HepG2 (cell line): Measurements from ENCODE around the gene CDC42EP1. TPM values are rescaled to one million over a fixed set of nuclear protein-coding genes. Genes with fewer than 3 reads are reported as not detected.

ENCODE experiments used
- ATF7-NPFF ChIP-seq: sonication (generic); formaldehyde crosslinking; IDR thresholded peaks from 2 replicates; pipeline ENCODE4 v1.8.1; 2023; ENCODE audit warnings: mild to moderate bottlenecking, low read depth, missing genetic modification reagents, moderate library complexity
- KDM1A ChIP-seq: IDR thresholded peaks from 2 replicates; pipeline ENCODE4 v1.6.1; 2016; ENCODE audit warnings: missing compliant biosample characterization
- MLLT10 ChIP-seq: sonication (generic); formaldehyde crosslinking; IDR thresholded peaks from 2 replicates; pipeline ENCODE4 v1.4.0; 2020; ENCODE audit warnings: missing genetic modification reagents
- ZNF160 ChIP-seq: sonication (generic); formaldehyde crosslinking; IDR thresholded peaks from 2 replicates; pipeline ENCODE4 v1.8.0; 2022; ENCODE audit warnings: mild to moderate bottlenecking, inconsistent platforms, missing genetic modification reagents
- ZNF432 ChIP-seq: sonication (generic); formaldehyde crosslinking; IDR thresholded peaks from 2 replicates; pipeline ENCODE4 v1.5.0; 2020; ENCODE audit warnings: missing genetic modification reagents, mild to moderate bottlenecking, borderline replicate concordance
- ZNF446 ChIP-seq: sonication (generic); formaldehyde crosslinking; IDR thresholded peaks from 2 replicates; pipeline ENCODE4 v1.5.0; 2020; ENCODE audit warnings: mild to moderate bottlenecking, missing genetic modification reagents
- ZNF678 ChIP-seq: sonication (generic); formaldehyde crosslinking; IDR thresholded peaks from 2 replicates; pipeline ENCODE4 v1.4.0; 2020; ENCODE audit warnings: mild to moderate bottlenecking, missing genetic modification reagents
- polyA plus RNA-seq, 8 experiments: library from polyadenylated mRNA; depleted of rRNA in 3 of 8; stranded (reverse) in 7 of 8; unstranded in 1 of 8; fragments of >200 nt; fragmentation: Illumina TruSeq in 4 of 8; extraction: Trizol in 4 of 8; gene quantifications; 2 replicates each; pipeline versions ENCODE4 v1.2.1 to v1.2.3, GENCODE V29; 2011 to 2016; ENCODE audit warnings: low read depth in 4 of 8, missing spikeins in 1 of 8, mixed read lengths in 1 of 8; ENCODE audit not compliant: insufficient read depth in 1 of 8
- total RNA-seq, 5 experiments: library from RNA; depleted of rRNA; stranded (reverse); fragments of >200 nt; fragmentation: Illumina TruSeq; extraction: Trizol; gene quantifications; 2 replicates each; pipeline ENCODE4 v1.2.3, GENCODE V29; 2016; ENCODE audit warnings: low read depth in 1 of 5
- TF ChIP-seq, protein P1 (sequence below): sonication (generic); formaldehyde crosslinking; IDR thresholded peaks from 2 replicates; pipeline ENCODE4 v1.4.0; 2020; ENCODE audit warnings: missing genetic modification reagents
- TF ChIP-seq, protein P2 (sequence below): sonication (generic); formaldehyde crosslinking; IDR thresholded peaks from 2 replicates; pipeline ENCODE4 v1.4.0; 2020; ENCODE audit warnings: mild to moderate bottlenecking, missing genetic modification reagents
- TF ChIP-seq, protein P3 (sequence below): sonication (generic); formaldehyde crosslinking; IDR thresholded peaks from 2 replicates; pipeline ENCODE4 v1.4.0; 2020; ENCODE audit warnings: missing genetic modification reagents

The CDC42EP1 gene
- total and polyA plus RNA-seq, 2 of the 13 experiments (the other 11 are each of a cell fraction or from before 2014, with no cell fraction given): 17.1 to 29.5 TPM

DNA sequence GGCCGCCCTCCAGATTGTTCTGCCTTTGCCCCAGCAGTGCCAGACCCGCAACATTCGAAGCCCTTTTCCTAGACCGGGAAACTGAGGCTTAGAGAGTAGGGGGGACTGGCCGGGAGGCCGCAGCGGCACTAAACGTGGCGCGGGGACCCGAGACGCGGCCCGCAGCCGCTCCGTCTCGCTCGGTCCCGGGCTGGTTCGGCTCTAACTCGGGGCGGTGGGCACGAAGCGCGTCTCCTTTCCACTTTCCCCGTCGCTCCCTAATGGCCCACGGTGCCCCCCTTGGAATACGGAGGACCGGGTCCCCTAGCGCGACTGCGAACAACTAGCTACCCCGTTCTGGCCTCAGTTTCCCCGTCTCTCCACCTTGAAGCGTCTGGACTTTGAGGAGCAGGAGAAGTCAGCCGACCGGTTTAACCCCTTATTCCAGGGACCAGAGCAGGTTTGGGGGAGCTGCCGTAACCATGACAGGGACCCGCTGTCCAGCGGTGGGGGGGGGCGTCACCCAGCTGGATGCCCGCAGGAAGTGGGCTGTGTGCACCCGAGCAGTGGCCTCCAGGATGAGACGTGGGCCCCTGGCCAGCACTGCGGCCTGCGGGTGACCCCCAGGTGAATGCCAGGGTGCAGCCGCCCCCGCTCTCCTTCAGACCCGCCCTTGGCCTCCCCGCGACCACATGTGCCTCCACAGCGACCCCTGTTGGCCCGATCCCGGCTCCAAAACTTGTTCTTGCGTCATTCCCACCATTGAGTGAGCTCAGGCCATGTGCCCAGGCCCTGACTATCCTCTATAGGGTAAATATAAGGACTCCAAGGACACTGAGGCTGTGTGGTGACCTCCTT is 1.1 kb downstream of the CDC42EP1 start (continued):
- TF ChIP-seq, protein P1, sequence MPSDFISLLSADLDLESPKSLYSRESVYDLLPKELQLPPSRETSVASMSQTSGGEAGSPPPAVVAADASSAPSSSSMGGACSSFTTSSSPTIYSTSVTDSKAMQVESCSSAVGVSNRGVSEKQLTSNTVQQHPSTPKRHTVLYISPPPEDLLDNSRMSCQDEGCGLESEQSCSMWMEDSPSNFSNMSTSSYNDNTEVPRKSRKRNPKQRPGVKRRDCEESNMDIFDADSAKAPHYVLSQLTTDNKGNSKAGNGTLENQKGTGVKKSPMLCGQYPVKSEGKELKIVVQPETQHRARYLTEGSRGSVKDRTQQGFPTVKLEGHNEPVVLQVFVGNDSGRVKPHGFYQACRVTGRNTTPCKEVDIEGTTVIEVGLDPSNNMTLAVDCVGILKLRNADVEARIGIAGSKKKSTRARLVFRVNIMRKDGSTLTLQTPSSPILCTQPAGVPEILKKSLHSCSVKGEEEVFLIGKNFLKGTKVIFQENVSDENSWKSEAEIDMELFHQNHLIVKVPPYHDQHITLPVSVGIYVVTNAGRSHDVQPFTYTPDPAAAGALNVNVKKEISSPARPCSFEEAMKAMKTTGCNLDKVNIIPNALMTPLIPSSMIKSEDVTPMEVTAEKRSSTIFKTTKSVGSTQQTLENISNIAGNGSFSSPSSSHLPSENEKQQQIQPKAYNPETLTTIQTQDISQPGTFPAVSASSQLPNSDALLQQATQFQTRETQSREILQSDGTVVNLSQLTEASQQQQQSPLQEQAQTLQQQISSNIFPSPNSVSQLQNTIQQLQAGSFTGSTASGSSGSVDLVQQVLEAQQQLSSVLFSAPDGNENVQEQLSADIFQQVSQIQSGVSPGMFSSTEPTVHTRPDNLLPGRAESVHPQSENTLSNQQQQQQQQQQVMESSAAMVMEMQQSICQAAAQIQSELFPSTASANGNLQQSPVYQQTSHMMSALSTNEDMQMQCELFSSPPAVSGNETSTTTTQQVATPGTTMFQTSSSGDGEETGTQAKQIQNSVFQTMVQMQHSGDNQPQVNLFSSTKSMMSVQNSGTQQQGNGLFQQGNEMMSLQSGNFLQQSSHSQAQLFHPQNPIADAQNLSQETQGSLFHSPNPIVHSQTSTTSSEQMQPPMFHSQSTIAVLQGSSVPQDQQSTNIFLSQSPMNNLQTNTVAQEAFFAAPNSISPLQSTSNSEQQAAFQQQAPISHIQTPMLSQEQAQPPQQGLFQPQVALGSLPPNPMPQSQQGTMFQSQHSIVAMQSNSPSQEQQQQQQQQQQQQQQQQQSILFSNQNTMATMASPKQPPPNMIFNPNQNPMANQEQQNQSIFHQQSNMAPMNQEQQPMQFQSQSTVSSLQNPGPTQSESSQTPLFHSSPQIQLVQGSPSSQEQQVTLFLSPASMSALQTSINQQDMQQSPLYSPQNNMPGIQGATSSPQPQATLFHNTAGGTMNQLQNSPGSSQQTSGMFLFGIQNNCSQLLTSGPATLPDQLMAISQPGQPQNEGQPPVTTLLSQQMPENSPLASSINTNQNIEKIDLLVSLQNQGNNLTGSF: peak; percentile 68; the same call in 1 of the 2 replicates
- TF ChIP-seq, protein P2, sequence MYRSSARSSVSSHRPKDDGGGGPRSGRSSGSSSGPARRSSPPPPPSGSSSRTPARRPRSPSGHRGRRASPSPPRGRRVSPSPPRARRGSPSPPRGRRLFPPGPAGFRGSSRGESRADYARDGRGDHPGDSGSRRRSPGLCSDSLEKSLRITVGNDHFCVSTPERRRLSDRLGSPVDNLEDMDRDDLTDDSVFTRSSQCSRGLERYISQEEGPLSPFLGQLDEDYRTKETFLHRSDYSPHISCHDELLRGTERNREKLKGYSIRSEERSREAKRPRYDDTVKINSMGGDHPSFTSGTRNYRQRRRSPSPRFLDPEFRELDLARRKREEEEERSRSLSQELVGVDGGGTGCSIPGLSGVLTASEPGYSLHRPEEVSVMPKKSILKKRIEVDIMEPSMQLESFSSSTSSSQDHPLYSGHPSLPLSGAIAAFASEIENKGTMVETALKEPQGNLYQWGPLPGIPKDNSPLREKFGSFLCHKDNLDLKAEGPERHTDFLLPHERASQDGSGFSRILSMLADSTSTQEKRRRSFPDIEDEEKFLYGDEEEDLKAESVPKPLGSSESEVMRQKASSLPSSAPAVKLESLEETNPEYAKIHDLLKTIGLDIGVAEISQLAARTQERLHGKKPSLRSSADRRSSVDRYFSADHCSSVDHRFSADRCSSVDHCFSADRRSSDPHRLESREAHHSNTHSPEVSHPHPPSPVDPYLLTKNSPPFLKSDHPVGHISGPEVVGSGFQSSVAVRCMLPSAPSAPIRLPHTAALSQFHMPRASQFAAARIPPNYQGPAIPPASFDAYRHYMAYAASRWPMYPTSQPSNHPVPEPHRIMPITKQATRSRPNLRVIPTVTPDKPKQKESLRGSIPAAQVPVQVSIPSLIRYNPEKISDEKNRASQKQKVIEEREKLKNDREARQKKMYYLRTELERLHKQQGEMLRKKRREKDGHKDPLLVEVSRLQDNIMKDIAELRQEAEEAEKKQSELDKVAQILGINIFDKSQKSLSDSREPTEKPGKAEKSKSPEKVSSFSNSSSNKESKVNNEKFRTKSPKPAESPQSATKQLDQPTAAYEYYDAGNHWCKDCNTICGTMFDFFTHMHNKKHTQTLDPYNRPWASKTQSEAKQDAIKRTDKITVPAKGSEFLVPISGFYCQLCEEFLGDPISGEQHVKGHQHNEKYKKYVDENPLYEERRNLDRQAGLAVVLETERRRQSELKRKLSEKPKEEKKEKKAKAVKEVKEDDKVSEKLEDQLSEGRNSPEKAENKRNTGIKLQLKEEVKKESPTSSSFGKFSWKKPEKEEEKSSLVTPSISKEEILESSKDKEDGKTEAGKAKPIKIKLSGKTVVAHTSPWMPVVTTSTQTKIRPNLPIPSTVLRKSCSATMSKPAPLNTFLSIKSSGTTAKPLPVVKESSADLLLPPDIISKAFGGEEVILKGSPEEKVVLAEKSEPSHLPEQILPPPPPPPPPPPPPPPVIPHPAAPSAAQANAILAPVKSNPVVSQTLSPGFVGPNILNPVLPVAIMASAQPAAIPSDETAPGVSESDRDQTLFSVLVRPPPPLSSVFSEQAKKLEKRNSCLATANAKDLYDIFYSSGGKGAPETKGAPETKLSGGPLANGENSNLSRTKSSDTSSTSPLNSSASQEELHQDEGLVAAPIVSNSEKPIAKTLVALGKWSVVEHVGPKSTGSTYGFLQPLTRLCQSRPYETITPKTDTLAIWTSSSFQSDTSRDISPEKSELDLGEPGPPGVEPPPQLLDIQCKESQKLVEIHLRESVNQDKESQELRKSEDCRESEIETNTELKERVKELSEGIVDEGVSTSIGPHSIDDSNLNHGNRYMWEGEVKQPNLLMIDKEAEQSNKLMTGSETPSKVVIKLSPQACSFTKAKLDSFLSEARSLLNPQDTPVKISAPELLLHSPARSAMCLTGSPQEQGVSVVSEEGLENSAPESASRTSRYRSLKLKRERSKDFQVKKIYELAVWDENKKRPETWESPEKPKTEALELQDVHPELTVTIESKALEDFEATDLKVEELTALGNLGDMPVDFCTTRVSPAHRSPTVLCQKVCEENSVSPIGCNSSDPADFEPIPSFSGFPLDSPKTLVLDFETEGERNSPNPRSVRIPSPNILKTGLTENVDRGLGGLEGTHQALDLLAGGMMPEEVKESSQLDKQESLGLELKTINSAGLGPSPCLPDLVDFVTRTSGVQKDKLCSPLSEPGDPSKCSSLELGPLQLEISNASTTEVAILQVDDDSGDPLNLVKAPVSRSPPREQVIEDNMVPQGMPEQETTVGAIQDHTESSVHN: no peak; the same call in 1 of the 2 replicates
- TF ChIP-seq ZNF160 (CRISPR knock-in tag) (peak; percentile 60; the same call in 1 of the 2 replicates), MLLT10 (CRISPR knock-in tag) (no peak), ZNF432 (CRISPR knock-in tag) (no peak), ZNF678 (CRISPR knock-in tag) (no peak; the same call in 1 of the 2 replicates), ZNF446 (CRISPR knock-in tag) (no peak), KDM1A (CRISPR knock-in tag) (no peak), ATF7-NPFF (CRISPR knock-in tag) (no peak)
- TF ChIP-seq, protein P3, sequence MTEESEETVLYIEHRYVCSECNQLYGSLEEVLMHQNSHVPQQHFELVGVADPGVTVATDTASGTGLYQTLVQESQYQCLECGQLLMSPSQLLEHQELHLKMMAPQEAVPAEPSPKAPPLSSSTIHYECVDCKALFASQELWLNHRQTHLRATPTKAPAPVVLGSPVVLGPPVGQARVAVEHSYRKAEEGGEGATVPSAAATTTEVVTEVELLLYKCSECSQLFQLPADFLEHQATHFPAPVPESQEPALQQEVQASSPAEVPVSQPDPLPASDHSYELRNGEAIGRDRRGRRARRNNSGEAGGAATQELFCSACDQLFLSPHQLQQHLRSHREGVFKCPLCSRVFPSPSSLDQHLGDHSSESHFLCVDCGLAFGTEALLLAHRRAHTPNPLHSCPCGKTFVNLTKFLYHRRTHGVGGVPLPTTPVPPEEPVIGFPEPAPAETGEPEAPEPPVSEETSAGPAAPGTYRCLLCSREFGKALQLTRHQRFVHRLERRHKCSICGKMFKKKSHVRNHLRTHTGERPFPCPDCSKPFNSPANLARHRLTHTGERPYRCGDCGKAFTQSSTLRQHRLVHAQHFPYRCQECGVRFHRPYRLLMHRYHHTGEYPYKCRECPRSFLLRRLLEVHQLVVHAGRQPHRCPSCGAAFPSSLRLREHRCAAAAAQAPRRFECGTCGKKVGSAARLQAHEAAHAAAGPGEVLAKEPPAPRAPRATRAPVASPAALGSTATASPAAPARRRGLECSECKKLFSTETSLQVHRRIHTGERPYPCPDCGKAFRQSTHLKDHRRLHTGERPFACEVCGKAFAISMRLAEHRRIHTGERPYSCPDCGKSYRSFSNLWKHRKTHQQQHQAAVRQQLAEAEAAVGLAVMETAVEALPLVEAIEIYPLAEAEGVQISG (CRISPR knock-in tag): peak; percentile 84; the same call in 1 of the 2 replicates
